ENCODE results near the gene CA7. TPM values are rescaled to one million over a fixed set of nuclear protein-coding genes. Genes with fewer than 3 reads are reported as not detected.
"Not testable (repeated sequence)": the region's sequence is repeated elsewhere in the genome, so short reads cannot be mapped to it uniquely, and the experiment has no call there.

CA7 gene
- total RNA-seq, 2 donors from 2014 or later: not detected

DNA sequence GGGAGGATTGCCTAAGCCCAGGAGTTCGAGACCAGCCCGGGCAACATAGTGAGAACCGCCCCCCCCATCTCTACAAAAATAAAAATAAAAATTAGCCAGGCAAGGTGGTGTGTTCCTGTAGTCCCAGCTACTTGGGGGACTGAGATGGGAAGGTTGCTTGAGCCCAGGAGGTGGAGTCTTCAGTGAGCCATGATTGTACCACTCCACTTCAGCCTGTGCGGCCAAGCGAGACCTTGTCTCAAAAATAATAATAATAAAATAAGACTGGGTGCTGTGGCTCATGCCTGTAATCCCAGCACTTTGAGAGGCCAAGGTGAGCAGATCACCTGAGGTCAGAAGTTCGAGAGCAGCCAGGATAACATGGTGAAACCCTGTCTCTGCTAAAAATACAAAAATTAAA lies 47.6 kb downstream of the CA7 start:
- TF ChIP-seq, protein P1, sequence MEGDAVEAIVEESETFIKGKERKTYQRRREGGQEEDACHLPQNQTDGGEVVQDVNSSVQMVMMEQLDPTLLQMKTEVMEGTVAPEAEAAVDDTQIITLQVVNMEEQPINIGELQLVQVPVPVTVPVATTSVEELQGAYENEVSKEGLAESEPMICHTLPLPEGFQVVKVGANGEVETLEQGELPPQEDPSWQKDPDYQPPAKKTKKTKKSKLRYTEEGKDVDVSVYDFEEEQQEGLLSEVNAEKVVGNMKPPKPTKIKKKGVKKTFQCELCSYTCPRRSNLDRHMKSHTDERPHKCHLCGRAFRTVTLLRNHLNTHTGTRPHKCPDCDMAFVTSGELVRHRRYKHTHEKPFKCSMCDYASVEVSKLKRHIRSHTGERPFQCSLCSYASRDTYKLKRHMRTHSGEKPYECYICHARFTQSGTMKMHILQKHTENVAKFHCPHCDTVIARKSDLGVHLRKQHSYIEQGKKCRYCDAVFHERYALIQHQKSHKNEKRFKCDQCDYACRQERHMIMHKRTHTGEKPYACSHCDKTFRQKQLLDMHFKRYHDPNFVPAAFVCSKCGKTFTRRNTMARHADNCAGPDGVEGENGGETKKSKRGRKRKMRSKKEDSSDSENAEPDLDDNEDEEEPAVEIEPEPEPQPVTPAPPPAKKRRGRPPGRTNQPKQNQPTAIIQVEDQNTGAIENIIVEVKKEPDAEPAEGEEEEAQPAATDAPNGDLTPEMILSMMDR (IDR thresholded peaks at IDR 0.05): no peak
- TF ChIP-seq POLR2A (IDR thresholded peaks at IDR 0.05): no peak
- Histone ChIP-seq H3K27me3 (no peaks in the 10 kb centered on the region), H3K9me3 (no peaks in the 10 kb centered on the region), H3K27ac (no peak overlapping the region), H3K4me1 (no peaks in the 10 kb centered on the region), H3K36me3 (replicated peaks in 1 of 2; ENCODE audit: insufficient read depth in 1 of 2, low read depth in 2 of 2) (no peaks in the 10 kb centered on the region), H3K4me3 (no peak overlapping the region)
- no peak for DNase-seq
- no peak for ATAC-seq
- 89 to 93% methylated on average over 6 of the region's 6 CpGs for WGBS, 2 donors
- intact Hi-C loops (cut with DNase I): no loop called here

- Histone ChIP-seq H3K27ac (no peak overlapping the region), H3K27me3 (no peaks in the 10 kb centered on the region), H3K4me3 (no peak overlapping the region), H3K36me3 (replicated peaks in 1 of 2; ENCODE audit: insufficient read depth in 1 of 2, low read depth in 2 of 2) (no peaks in the 10 kb centered on the region), H3K4me1 (no peaks in the 10 kb centered on the region), H3K9me3 (no peaks in the 10 kb centered on the region)
- intact Hi-C loops (cut with DNase I): no loop called here
- no peak for DNase-seq
- 67% methylated on average over 2 of the region's 2 CpGs; no CpG with 5 or more reads in 1 of the 2 donors for WGBS, 2 donors
- no peak for ATAC-seq
- no peak for TF ChIP-seq POLR2A (IDR thresholded peaks at IDR 0.05)
- TF ChIP-seq, protein P1 (IDR thresholded peaks at IDR 0.05): no peak
These were observed 49.8 kb downstream of the CA7 start for GRCh38 chr16:66894055-66894454.

DNA sequence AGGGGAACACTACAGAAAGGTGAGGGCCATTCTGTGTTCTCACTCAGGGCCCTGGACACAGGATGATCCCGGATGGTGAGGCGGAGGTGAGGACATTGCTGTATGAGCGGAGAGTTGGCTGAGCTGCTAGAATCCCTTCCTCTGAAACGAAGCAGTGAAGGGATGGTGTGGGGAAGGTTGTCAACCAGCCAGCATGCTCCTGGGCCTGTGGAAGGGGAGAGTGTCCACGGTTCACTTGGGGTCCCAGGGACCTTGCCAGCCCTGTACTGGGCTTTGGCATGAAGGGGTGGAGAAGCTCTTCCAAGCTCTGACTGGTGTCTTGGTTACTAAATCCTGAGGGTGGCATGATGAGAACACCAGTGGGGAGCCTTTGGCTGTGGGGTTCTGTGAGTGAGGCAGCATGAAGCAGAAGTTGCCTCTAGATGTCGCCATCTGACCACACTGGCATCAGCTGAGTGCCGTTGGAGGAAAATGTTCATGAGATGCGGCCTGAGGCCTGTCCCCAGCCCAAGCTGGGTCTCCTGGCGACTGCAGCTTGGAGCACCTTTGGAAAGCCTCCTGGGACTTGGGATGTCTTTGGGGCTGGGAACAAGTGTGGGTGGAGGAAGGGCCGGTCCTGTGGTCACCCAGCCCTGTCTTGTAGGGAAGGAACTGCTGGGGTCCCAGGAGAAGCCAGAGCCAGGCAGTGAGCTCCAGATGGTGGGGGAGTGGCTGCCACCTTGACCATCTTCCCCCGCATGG lies 50.9 kb downstream of the CA7 start:
- ATAC-seq (peak; percentile 74), DNase-seq (peak; percentile 68 to 73 (median 70))
- TF ChIP-seq, protein P1 (IDR thresholded peaks at IDR 0.05): peak; percentile 70 to 86 (median 76)
- TF ChIP-seq POLR2A (IDR thresholded peaks at IDR 0.05): no peak
- Histone ChIP-seq H3K4me1 (peaks cover 10% of the 10 kb centered on the region), H3K27ac (no peak overlapping the region), H3K4me3 (no peak overlapping the region), H3K36me3 (replicated peaks in 1 of 2; ENCODE audit: insufficient read depth in 1 of 2, low read depth in 2 of 2) (no peaks in the 10 kb centered on the region), H3K27me3 (no peaks in the 10 kb centered on the region), H3K9me3 (no peaks in the 10 kb centered on the region)
- intact Hi-C loops (cut with DNase I): no loop called here
- WGBS, 2 donors: 44 to 53% methylated on average over 7 to 11 of the region's 11 CpGs

DNA sequence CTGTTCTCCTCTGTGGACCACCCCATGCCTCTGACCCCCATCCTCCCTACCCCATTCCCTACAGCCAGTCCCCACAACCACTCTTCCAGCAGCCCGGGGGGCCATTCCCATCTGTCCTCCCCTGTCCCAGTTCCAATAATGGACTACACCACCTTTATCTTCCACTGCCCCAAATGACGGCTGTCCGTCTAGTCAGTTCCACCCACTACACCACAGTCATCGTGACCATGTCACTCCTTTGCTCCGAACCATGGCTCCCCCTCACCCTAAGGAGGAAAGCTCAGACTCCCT lies 51.4 kb downstream of the CA7 start:
- no peaks in the 10 kb centered on the region for H3K9me3 ChIP-seq
- H3K27ac ChIP-seq: no peak overlapping the region
- TF ChIP-seq, protein P1 (IDR thresholded peaks at IDR 0.05): no peak
- no peak for TF ChIP-seq POLR2A (IDR thresholded peaks at IDR 0.05)
- no peaks in the 10 kb centered on the region for H3K36me3 ChIP-seq (replicated peaks in 1 of 2; ENCODE audit: insufficient read depth in 1 of 2, low read depth in 2 of 2)
- intact Hi-C loops (cut with DNase I): no loop called here
- H3K4me1 ChIP-seq: peaks cover 15% of the 10 kb centered on the region
- no peaks in the 10 kb centered on the region for H3K27me3 ChIP-seq
- DNase-seq (no peak), ATAC-seq (no peak)
- 77 to 88% methylated on average over 5 of the region's 5 CpGs for WGBS, 2 donors
- no peak overlapping the region for H3K4me3 ChIP-seq

- ATAC-seq (no peak), DNase-seq (no peak)
- H3K36me3 ChIP-seq (replicated peaks in 1 of 2; ENCODE audit: insufficient read depth in 1 of 2, low read depth in 2 of 2): no peaks in the 10 kb centered on the region
- H3K27ac ChIP-seq: no peak overlapping the region
- 90 to 94% methylated on average over 2 to 3 of the region's 3 CpGs for WGBS, 2 donors
- intact Hi-C loops (cut with DNase I): no loop called here
- TF ChIP-seq, protein P1 (IDR thresholded peaks at IDR 0.05): no peak
- no peak for TF ChIP-seq POLR2A (IDR thresholded peaks at IDR 0.05)
- no peaks in the 10 kb centered on the region for H3K27me3 ChIP-seq
- no peak overlapping the region for H3K4me3 ChIP-seq
- no peaks in the 10 kb centered on the region for H3K9me3 ChIP-seq
- peaks cover 19% of the 10 kb centered on the region for H3K4me1 ChIP-seq
These were observed 51.8 kb downstream of the CA7 start for GRCh38 chr16:66895999-66896398.

DNA sequence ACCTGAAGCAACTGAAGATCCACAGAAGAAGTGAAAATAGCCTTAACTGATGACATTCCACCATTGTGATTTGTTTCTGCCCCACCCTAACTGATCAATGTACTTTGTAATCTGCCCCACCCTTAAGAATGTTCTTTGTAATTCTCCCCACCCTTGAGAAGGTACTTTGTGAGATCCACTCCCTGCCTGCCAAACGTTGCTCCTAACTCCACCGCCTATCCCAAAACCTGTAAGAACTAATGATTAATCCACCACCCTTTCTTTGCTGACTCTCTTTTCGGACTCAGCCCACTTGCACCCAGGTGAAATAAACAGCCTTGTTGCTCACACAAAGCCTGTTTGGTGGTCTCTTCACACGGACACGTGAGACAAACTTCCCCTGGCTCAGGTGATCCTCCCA lies 52.5 kb downstream of the CA7 start:
- WGBS, 2 donors: 60 to 63% methylated on average over 5 of the region's 5 CpGs
- H3K9me3 ChIP-seq; DNase-seq; H3K36me3 ChIP-seq (replicated peaks in 1 of 2; ENCODE audit: insufficient read depth in 1 of 2, low read depth in 2 of 2); H3K27me3 ChIP-seq; intact Hi-C loops (cut with DNase I); H3K4me3 ChIP-seq; H3K27ac ChIP-seq; ATAC-seq: not testable (repeated sequence)
- peaks cover 22% of the 10 kb centered on the region for H3K4me1 ChIP-seq
